ENCODE measurements around the gene LACC1.

LACC1 gene

DNA sequence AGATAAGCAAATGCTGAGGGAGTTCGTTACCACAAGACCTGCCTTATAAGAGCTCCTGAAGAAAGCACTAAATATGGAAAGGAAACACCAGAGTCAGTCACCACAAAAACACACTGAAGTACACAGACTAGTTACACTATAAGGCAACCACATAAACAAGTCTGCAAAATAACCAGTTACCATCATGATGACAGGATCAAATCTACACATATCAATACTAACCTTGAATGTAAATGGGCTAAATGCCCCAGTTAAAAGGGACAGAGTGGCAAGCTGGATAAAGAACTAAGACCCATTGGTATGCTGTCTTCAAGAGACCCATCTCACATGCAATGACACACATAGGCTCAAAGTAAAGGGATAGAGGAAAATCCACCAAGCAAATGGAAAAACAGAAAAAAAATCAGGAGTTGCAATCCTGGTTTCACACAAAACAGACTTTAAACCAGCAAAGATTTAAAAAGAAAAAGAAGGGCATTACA is 26.7 kb upstream of the LACC1 start:
- Histone ChIP-seq H4K91ac (ENCODE audit: low read depth, low read length) (no peak overlapping the region), H3K9me3 (ENCODE audit: insufficient read depth, low read depth, low read length) (peaks cover 4% of the 10 kb centered on the region), H3K9ac (ENCODE audit: low read length) (no peak overlapping the region), H3K4me2 (ENCODE audit: low read length) (no peak overlapping the region), H3K79me1 (ENCODE audit: low read length) (no peaks in the 10 kb centered on the region), H2BK120ac (ENCODE audit: insufficient read depth, low read length, poor library complexity) (no peak overlapping the region), H3K36me3 (ENCODE audit: control insufficient read depth in 1 of 2, insufficient read depth in 2 of 2, low read length in 2 of 2) (peaks cover 2 to 4% of the 10 kb centered on the region in 2 experiments), H2AFZ (ENCODE audit: insufficient read depth, low read length, poor library complexity) (no peak overlapping the region), H3K4me1 (ENCODE audit: control insufficient read depth in 1 of 2, insufficient read depth in 2 of 2, low read length in 2 of 2) (no peaks in the 10 kb centered on the region), H3K27ac (ENCODE audit: low read depth, low read length) (no peak overlapping the region), H3K18ac (ENCODE audit: low read length) (no peak overlapping the region), H4K8ac (ENCODE audit: low read depth, low read length) (no peak overlapping the region), H4K12ac (ENCODE audit: low read depth, low read length) (no peak overlapping the region), H2AK5ac (ENCODE audit: low read length) (no peak overlapping the region), H3K14ac (ENCODE audit: low read length) (no peak overlapping the region), H2BK5ac (ENCODE audit: low read depth, low read length, poor library complexity) (no peak overlapping the region), H2BK12ac (ENCODE audit: low read length) (no peak overlapping the region), H3K4me3 (ENCODE audit: low read depth, low read length) (no peak overlapping the region), H3K79me2 (ENCODE audit: control insufficient read depth, insufficient read depth, low read length, poor library complexity) (no peaks in the 10 kb centered on the region), H3K23ac (ENCODE audit: low read length) (no peak overlapping the region), H3K4ac (ENCODE audit: low read depth, low read length) (no peak overlapping the region), H3K27me3 (ENCODE audit: insufficient read depth, low read length) (no peaks in the 10 kb centered on the region)
- no CpG with 5 or more reads among the region's 1 CpG for WGBS (ENCODE audit: extremely low coverage, insufficient coverage, insufficient read length)
- no peak for DNase-seq

DNA sequence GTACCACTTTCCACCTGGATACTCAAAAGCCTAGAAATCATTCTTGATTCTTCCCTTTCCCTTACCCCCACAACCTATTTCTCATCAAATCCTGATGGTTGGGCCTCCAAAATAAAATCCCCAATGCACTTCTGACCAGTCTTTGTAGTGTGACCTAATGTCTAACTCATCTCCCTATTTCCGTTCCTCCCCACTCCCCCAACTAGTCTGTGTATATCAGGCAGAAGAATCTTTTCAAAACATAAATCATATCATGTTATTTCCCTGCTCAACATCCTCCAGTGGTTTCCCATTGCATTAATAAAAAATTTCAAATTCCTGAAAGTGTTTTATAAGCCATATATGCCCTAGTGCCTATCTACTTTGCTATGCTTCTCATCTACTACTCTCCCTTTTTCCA is 17.8 kb upstream of the LACC1 start:
- H2BK12ac ChIP-seq (ENCODE audit: low read length), result no peak overlapping the region
- H3K27me3 ChIP-seq (ENCODE audit: insufficient read depth, low read length), result no peaks in the 10 kb centered on the region
- WGBS (ENCODE audit: extremely low coverage, insufficient coverage, insufficient read length), result no CpG with 5 or more reads among the region's 1 CpG
- no peak overlapping the region for H3K14ac ChIP-seq (ENCODE audit: low read length)
- no peaks in the 10 kb centered on the region for H3K79me1 ChIP-seq (ENCODE audit: low read length)
- H2BK5ac ChIP-seq (ENCODE audit: low read depth, low read length, poor library complexity), result no peak overlapping the region
- DNase-seq, result no peak
- no peak overlapping the region for H2AFZ ChIP-seq (ENCODE audit: insufficient read depth, low read length, poor library complexity)
- H3K18ac ChIP-seq (ENCODE audit: low read length), result no peak overlapping the region
- peaks cover 0 to 3% of the 10 kb centered on the region in 2 experiments for H3K36me3 ChIP-seq (ENCODE audit: control insufficient read depth in 1 of 2, insufficient read depth in 2 of 2, low read length in 2 of 2)
- H3K27ac ChIP-seq (ENCODE audit: low read depth, low read length), result no peak overlapping the region
- no peaks in the 10 kb centered on the region for H3K79me2 ChIP-seq (ENCODE audit: control insufficient read depth, insufficient read depth, low read length, poor library complexity)
- no peak overlapping the region for H4K12ac ChIP-seq (ENCODE audit: low read depth, low read length)
- H4K8ac ChIP-seq (ENCODE audit: low read depth, low read length), result no peak overlapping the region
- H3K4me1 ChIP-seq (ENCODE audit: control insufficient read depth in 1 of 2, insufficient read depth in 2 of 2, low read length in 2 of 2), result no peaks in the 10 kb centered on the region
- H3K4me2 ChIP-seq (ENCODE audit: low read length), result no peak overlapping the region
- no peak overlapping the region for H2BK120ac ChIP-seq (ENCODE audit: insufficient read depth, low read length, poor library complexity)
- H3K9ac ChIP-seq (ENCODE audit: low read length), result no peak overlapping the region
- no peak overlapping the region for H3K23ac ChIP-seq (ENCODE audit: low read length)
- no peak overlapping the region for H4K91ac ChIP-seq (ENCODE audit: low read depth, low read length)
- no peak overlapping the region for H3K4ac ChIP-seq (ENCODE audit: low read depth, low read length)
- H3K9me3 ChIP-seq (ENCODE audit: insufficient read depth, low read depth, low read length), result peaks cover 1% of the 10 kb centered on the region
- no peak overlapping the region for H2AK5ac ChIP-seq (ENCODE audit: low read length)
- no peak overlapping the region for H3K4me3 ChIP-seq (ENCODE audit: low read depth, low read length)

DNA sequence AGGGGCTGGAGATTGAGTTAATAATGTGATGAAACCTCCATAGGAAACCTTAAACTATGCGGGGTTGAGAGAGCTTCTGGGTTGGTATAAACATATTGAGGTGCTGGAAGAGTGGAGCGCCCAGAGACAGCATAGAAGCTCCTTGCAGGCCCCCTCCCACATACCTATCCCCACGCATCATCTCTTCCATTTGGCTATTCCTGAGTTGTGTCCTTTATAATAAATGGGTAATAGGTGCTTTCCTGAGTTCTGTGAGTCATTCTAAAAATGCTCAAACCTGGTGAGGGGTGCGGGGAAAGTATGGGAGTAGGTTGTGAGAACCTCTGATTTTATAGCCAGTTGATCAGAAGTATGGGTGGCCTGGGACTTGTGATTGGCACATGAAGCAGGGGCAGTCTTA is 14.8 kb upstream of the LACC1 start:
- Histone ChIP-seq H2AK5ac (ENCODE audit: low read length) (no peak overlapping the region), H2BK5ac (ENCODE audit: low read depth, low read length, poor library complexity) (no peak overlapping the region), H3K9me3 (ENCODE audit: insufficient read depth, low read depth, low read length) (peaks cover 1% of the 10 kb centered on the region), H4K12ac (ENCODE audit: low read depth, low read length) (no peak overlapping the region), H3K27ac (ENCODE audit: low read depth, low read length) (no peak overlapping the region), H2BK120ac (ENCODE audit: insufficient read depth, low read length, poor library complexity) (no peak overlapping the region), H4K91ac (ENCODE audit: low read depth, low read length) (no peak overlapping the region), H3K79me1 (ENCODE audit: low read length) (no peaks in the 10 kb centered on the region), H3K36me3 (ENCODE audit: control insufficient read depth in 1 of 2, insufficient read depth in 2 of 2, low read length in 2 of 2) (peaks cover 0 to 3% of the 10 kb centered on the region in 2 experiments), H3K4me3 (ENCODE audit: low read depth, low read length) (no peak overlapping the region), H3K23ac (ENCODE audit: low read length) (no peak overlapping the region), H2BK12ac (ENCODE audit: low read length) (no peak overlapping the region), H2AFZ (ENCODE audit: insufficient read depth, low read length, poor library complexity) (no peak overlapping the region), H3K4me1 (ENCODE audit: control insufficient read depth in 1 of 2, insufficient read depth in 2 of 2, low read length in 2 of 2) (no peaks in the 10 kb centered on the region), H4K8ac (ENCODE audit: low read depth, low read length) (no peak overlapping the region), H3K4ac (ENCODE audit: low read depth, low read length) (no peak overlapping the region), H3K79me2 (ENCODE audit: control insufficient read depth, insufficient read depth, low read length, poor library complexity) (no peaks in the 10 kb centered on the region), H3K4me2 (ENCODE audit: low read length) (no peak overlapping the region), H3K14ac (ENCODE audit: low read length) (no peak overlapping the region), H3K27me3 (ENCODE audit: insufficient read depth, low read length) (no peaks in the 10 kb centered on the region), H3K18ac (ENCODE audit: low read length) (no peak overlapping the region), H3K9ac (ENCODE audit: low read length) (no peak overlapping the region)
- WGBS (ENCODE audit: extremely low coverage, insufficient coverage, insufficient read length), result no CpG with 5 or more reads among the region's 4 CpGs
- DNase-seq, result no peak

DNA sequence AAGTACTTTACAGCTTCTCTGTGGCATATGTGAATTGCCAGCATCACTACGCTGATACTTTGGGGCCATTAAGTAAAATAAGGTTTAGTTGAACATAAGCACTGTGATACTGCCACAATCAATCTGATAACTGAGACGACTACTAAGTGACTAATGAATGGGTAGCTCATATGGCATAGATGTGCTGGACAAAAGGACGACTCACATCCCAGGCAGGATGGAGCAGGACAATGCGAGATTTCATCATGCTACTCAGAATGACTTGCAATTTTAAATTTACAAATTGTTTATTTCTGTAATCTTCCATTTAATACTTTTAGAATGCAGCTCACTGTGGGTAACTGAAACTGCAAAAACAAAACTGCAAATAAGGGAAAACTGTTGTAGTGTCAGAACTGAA is 13.8 kb upstream of the LACC1 start:
- no CpG with 5 or more reads among the region's 4 CpGs for WGBS (ENCODE audit: extremely low coverage, insufficient coverage, insufficient read length)
- no peak for DNase-seq
- Histone ChIP-seq H2BK120ac (ENCODE audit: insufficient read depth, low read length, poor library complexity) (no peak overlapping the region), H3K4me1 (ENCODE audit: control insufficient read depth in 1 of 2, insufficient read depth in 2 of 2, low read length in 2 of 2) (no peaks in the 10 kb centered on the region), H3K27ac (ENCODE audit: low read depth, low read length) (no peak overlapping the region), H3K18ac (ENCODE audit: low read length) (no peak overlapping the region), H4K12ac (ENCODE audit: low read depth, low read length) (no peak overlapping the region), H3K36me3 (ENCODE audit: control insufficient read depth in 1 of 2, insufficient read depth in 2 of 2, low read length in 2 of 2) (peaks cover 0 to 3% of the 10 kb centered on the region in 2 experiments), H4K91ac (ENCODE audit: low read depth, low read length) (no peak overlapping the region), H3K9me3 (ENCODE audit: insufficient read depth, low read depth, low read length) (peaks cover 1% of the 10 kb centered on the region), H3K23ac (ENCODE audit: low read length) (no peak overlapping the region), H2AFZ (ENCODE audit: insufficient read depth, low read length, poor library complexity) (no peak overlapping the region), H2AK5ac (ENCODE audit: low read length) (no peak overlapping the region), H3K14ac (ENCODE audit: low read length) (no peak overlapping the region), H4K8ac (ENCODE audit: low read depth, low read length) (no peak overlapping the region), H2BK12ac (ENCODE audit: low read length) (no peak overlapping the region), H3K4me3 (ENCODE audit: low read depth, low read length) (no peak overlapping the region), H3K79me2 (ENCODE audit: control insufficient read depth, insufficient read depth, low read length, poor library complexity) (no peaks in the 10 kb centered on the region), H3K79me1 (ENCODE audit: low read length) (no peaks in the 10 kb centered on the region), H3K4ac (ENCODE audit: low read depth, low read length) (no peak overlapping the region), H3K27me3 (ENCODE audit: insufficient read depth, low read length) (no peaks in the 10 kb centered on the region), H3K9ac (ENCODE audit: low read length) (no peak overlapping the region), H3K4me2 (ENCODE audit: low read length) (no peak overlapping the region), H2BK5ac (ENCODE audit: low read depth, low read length, poor library complexity) (no peak overlapping the region)

All from trophoblast cell (in vitro differentiated cells and primary cell).